ENCODE results near the gene SLC38A6. TPM values are rescaled to one million over a fixed set of nuclear protein-coding genes. Genes with fewer than 3 reads are reported as not detected.

Gene SLC38A6
- total RNA-seq, 1 donor from 2014 or later, result 9.4 TPM

DNA sequence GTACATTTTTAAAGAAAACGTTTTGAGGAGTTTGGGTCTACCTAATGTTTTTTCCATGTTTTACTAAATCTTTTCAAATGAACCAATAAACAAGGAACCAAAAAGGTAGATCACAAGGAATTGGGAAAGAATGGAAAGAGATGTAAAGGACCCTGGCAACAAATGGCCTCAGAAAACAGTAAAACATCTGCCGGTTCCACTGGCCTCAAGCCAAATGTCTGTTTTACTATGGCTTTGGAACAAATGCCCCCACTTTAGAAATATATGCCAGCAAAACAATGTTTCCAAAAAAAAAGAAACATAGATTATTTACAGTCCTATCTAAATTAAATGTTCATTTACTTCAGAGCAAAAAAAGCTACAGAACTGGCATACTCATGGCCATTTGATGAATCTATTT is 3.2 kb upstream of the SLC38A6 start:
- intact Hi-C loops (cut with micrococcal nuclease), result no loop called here

DNA sequence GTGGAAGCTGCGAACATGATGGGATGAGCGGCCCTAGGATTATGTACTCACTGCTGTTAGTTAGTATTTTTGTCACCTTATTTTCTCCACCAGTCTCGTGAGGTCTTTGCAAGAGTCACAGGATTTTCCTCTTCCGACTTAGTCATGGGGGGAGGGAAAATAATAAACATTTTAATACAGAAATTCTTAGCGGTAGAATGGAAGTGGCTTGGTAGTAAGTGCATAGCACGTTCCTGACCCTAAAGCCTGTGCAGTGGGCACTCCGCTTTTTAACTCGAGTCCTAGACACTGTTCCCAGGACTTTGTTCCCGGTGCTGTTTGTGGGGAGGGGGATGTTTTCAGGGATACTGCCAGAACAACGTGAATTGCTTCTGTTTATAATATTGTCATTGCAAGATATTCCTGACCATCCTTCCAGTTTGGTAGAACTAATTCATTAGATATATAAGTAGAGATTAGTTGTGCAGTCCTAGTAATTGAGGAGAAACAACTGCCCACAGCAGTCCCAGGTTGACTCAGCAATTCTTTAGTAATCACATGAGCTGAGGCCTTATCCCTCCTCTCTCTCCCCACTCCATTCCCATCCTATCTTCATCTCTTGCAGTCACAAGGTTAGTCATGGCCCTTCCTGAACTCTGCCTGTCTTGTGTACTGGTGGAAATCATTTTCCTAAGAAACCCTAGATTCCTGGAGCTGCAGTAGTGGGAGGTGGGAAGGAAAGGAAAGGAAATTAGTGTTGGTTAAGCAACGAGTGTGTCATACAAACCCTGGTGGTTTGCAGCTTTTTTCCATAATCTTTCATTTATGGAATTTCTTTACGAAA is 799 bp downstream of the SLC38A6 start:
- intact Hi-C loops (cut with micrococcal nuclease), result loop anchor here (1.0 to 10.0 kb wide), 13 partner anchors 43 to 1500 kb away; partner anchors contain the start of genes HIF1A, JKAMP, L3HYPDH and MNAT1

- intact Hi-C loops (cut with micrococcal nuclease), result loop anchor here (5.0 to 10.0 kb wide), 5 partner anchors 193 to 1502 kb away; partner anchors contain the start of genes HIF1A, JKAMP, L3HYPDH and SNAPC1
Measured at GRCh38 chr14:60984196-60984595, 3.2 kb downstream of the SLC38A6 start.

- intact Hi-C loops (cut with micrococcal nuclease), result loop anchor here (10.0 kb wide), 2 partner anchors 488 to 708 kb away; partner anchors contain the start of gene HIF1A
Measured at GRCh38 chr14:60986500-60986899, 5.5 kb downstream of the SLC38A6 start.

- intact Hi-C loops (cut with micrococcal nuclease), result loop anchor here (10.0 kb wide), 2 partner anchors 485 to 705 kb away; partner anchors contain the start of gene HIF1A
Measured at GRCh38 chr14:60989599-60989998, 8.6 kb downstream of the SLC38A6 start.

- intact Hi-C loops (cut with micrococcal nuclease), result no loop called here
Measured at GRCh38 chr14:60998617-60999016, 17.6 kb downstream of the SLC38A6 start.

DNA sequence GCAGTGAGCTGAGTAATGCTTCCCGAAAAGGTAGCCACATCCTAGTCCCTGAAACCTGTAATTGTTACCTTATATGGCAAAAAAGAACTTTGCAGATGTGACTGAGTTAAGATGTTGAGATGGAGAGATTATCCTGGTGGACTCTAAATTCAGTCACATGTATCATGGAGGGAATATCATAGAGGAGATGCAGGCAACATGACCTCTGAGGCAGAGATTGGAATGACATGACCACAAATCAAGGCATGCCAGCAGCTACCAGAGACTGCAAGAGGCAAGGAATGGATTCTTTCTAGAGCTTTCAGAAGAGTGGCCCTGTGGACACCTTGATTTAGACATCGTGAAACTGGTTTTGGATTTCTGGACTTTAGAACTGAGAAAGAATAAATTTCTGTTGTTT is 18.5 kb downstream of the SLC38A6 start:
- intact Hi-C loops (cut with micrococcal nuclease), result no loop called here

- intact Hi-C loops (cut with micrococcal nuclease), result no loop called here
Measured at GRCh38 chr14:61003571-61003970, 22.5 kb downstream of the SLC38A6 start.

GRCh38 chr14:61019537-61019936 is 38.5 kb downstream of the SLC38A6 start:
- intact Hi-C loops (cut with micrococcal nuclease), result no loop called here

GRCh38 chr14:61025251-61026223 is 44.5 kb downstream of the SLC38A6 start:
- intact Hi-C loops (cut with micrococcal nuclease), result loop anchor here (1.0 to 5.0 kb wide), 7 partner anchors 44 to 693 kb away; partner anchors contain the start of genes SIX4, SLC38A6 and TRMT5

- intact Hi-C loops (cut with micrococcal nuclease), result loop anchor here (5.0 kb wide), 1 partner anchor 674 kb away; no protein-coding TSS in a partner anchor
Measured at GRCh38 chr14:61026526-61026925, 45.5 kb downstream of the SLC38A6 start.

GRCh38 chr14:61031026-61031425 is 50.0 kb downstream of the SLC38A6 start:
- intact Hi-C loops (cut with micrococcal nuclease), result loop anchor here (5.0 kb wide), 1 partner anchor 71 kb away; no protein-coding TSS in a partner anchor

DNA sequence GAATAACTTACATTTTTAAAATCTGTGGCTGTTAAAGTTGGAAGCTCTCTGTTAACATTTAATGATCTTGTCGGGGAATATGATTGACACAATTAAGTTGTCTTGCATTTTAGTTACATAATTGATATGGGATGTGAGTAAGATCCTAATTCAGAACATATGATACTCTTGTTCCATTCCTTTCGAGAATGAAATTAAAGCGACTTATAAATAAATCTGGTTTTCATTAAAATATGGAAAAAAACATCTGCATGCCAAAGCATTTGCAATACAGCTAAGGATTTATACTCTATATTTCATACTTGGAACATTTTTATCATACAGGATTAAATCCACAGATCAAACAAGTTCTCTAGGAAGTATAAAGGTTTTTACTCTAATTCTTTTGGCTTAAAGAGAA is 52.0 kb downstream of the SLC38A6 start:
- intact Hi-C loops (cut with micrococcal nuclease), result loop anchor here (5.0 kb wide), 1 partner anchor 69 kb away; no protein-coding TSS in a partner anchor

DNA sequence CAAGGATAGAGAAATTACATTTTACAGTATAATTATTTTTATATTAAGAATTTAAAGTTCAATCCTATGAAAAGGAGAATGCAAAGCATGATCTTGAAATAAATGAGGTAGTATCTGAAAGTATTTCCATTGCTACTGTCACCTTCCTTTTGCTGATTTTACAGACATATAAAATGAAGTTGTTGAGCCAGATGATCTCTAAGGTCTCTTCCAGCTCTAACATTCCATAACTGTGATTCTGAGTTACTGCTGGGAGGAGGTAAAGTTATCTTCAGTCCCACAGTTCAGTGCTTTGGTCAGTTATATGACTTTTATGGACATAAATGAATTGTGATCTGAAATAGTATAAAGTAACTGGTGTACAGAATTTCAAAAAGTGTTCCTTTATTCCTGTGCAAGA is 52.8 kb downstream of the SLC38A6 start:
- intact Hi-C loops (cut with micrococcal nuclease), result loop anchor here (1.0 to 5.0 kb wide), 2 partner anchors 68 to 144 kb away; no protein-coding TSS in a partner anchor

GRCh38 chr14:61034416-61035120 is 53.5 kb downstream of the SLC38A6 start:
- intact Hi-C loops (cut with micrococcal nuclease), result loop anchor here (1.0 to 5.0 kb wide), 2 partner anchors 68 to 144 kb away; no protein-coding TSS in a partner anchor

GRCh38 chr14:61037215-61037614 is 56.2 kb downstream of the SLC38A6 start:
- intact Hi-C loops (cut with micrococcal nuclease), result no loop called here

- intact Hi-C loops (cut with micrococcal nuclease), result no loop called here
Measured at GRCh38 chr14:61041704-61042103, 60.7 kb downstream of the SLC38A6 start.

- intact Hi-C loops (cut with micrococcal nuclease), result no loop called here
Measured at GRCh38 chr14:61042220-61042619, 61.2 kb downstream of the SLC38A6 start.

DNA sequence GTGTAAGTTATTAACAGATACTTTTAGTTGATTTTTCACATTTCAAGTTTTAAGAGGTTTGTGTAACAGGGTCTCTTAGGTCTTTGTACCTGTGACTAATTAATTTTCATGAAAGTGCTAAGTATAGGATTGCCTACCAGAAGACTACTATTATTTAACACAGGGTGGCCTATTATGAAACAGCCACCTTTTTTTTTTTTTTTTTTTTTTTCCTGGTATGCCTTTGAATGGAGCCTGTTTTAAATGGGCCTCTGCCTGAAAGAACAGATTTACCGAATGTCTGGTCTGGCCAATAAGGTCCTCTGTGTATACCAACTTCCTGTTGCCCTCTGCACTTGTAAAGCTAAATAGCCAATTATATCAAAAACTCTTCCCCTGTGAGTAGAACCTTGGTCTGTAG is 62.5 kb downstream of the SLC38A6 start:
- intact Hi-C loops (cut with micrococcal nuclease), result no loop called here

DNA sequence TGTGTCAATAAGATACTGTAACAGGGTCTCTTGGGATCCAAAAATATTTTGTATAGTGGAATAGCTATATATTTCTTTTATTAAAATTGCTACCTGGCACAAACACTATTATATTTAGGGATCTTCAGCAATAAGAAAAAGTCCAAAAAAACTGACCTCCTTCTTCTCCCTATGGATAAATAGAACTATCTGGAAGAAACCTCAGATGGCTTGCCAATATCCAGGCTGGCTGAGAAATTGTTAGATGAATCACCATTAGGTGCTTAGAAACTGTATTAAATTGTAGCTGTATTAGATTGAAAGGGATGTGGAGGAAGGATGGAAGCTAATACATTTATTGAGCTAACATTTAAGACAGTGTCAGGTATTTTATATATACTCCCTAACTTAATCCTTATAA is 66.0 kb downstream of the SLC38A6 start:
- intact Hi-C loops (cut with micrococcal nuclease), result no loop called here

DNA sequence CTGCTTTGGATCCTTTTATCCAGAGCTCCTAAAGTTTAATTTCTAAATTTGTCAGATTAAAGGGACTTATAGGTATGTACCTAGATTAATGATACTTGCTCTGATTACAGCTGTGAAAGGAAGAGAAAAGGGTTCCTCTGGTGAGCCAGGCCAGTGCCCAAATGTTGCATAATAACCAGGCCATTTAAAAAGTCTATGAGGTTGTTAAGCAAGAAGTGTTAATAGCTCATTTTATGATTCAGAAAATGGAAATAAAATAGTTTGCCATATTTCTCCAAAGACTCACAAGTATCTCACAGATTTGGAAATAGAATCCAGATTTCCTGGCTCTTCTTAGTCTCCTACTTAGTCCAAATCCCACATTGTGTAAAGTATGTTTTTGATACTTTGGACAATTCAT is 67.6 kb downstream of the SLC38A6 start:
- intact Hi-C loops (cut with micrococcal nuclease), result no loop called here
